Stimulated activated naive CD4-positive, alpha-beta T cell (primary cell): Measurements from ENCODE around the gene PKP4.
"Not testable (repeated sequence)": the region's sequence is repeated elsewhere in the genome, so short reads cannot be mapped to it uniquely, and the experiment has no call there.

ENCODE experiments used
- DNase-seq, 6 experiments: peaks; one replicate each; lab custom pipeline; 2025; lab: John Stamatoyannopoulos, UW

The PKP4 gene

GRCh38 chr2:158677542-158677941 is 220.8 kb downstream of the PKP4 start:
- no peak for DNase-seq

GRCh38 chr2:158681816-158682215 is 225.1 kb downstream of the PKP4 start:
- DNase-seq: no peak

DNA sequence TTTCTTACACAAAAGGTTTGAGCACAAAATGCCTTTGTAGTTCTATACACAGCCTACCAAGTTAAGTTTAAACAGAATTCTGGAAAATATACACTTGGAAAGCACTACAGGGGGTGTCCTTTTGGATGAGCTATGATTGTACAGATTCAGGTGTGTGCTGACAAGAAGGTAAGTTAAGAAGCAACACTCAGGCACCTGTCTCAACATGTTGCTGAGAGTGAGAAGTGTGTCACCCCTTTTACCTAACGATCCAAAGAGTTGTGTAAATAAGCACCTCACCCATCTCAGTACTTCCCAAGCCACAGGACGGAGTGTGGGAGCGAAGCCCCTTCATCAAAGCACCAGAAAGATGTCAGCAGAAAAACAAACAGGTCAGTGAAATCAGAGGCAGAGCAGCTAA is 228.9 kb downstream of the PKP4 start:
- DNase-seq: no peak

GRCh38 chr2:158686210-158686691 is 229.5 kb downstream of the PKP4 start:
- DNase-seq: no peak

DNA sequence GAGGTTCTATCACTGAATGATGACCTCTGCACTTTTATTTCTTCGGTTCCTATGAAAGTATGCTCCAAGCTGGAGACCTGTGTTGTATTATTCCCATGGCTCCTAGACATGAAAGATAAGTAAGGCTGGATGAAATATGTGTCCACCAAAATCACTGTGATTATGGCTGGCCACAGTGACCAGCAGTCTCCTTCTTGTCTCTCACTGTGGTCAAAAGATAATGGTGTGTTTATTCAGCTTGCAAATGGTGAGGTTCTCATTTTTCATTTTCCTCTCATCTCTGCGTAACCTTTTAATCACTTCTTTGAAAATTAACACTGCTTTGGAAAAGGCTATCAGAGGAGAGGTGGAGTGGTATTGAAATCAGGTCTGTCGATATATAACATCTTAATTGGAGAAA is 230.6 kb downstream of the PKP4 start:
- DNase-seq: no peak

DNA sequence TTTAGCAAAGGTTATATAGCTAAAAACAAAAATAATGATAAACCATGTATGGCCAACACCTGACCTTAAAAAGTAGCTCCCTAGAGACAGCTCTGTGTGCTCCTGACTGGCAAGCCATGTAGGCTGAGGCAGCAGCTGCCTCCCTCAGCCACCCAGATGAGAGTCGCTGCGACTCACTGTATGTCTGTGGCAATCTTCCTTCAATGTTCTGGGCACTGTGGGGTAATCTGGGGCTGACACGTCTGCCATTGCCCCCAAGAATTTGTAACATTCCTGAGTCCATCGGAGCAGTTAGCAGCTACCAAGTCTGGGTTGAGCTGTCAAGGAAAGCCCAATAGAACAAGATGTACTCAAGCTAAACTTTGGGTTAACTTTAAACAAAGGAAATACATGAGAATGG is 232.0 kb downstream of the PKP4 start:
- no peak for DNase-seq

- DNase-seq: no peak
These were observed 232.6 kb downstream of the PKP4 start for GRCh38 chr2:158689391-158689790.

DNA sequence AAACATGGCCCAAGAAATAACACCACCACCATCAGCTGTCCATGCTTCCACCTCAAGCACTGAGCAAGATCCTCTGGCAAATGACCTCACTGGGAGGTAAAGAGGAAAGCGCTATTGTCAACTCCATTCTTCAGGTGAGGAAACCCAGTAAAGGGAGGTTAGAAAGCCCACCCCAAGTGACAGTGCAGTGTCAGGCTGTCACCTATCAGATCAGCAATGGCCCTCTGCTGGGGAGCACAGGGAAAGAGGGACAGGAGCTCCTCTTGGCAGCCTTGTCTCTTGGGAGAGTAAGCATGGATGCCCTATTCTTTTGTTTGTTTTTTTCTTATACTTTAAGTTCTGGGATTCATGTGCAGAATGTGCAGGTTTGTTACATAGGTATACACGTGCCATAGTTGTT is 234.1 kb downstream of the PKP4 start:
- no peak for DNase-seq

DNA sequence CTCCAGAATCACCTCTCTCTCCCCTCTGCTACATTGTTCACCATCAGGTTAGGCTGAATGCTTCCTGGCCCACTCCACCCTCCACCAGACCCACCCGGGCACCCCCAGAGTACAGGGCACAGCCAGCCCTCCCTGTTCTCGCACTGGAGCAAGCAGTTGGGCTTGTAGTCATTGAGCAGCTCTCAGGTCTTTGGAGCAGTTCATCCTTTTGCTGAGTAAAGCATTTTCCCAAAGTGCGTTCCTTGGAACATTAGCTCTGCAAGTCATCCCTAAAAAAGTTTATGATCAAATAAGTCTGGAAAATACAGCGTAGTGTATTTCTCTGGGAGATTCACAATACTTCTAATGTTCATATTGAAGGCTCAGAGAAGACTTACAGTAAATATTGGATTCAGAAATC is 234.9 kb downstream of the PKP4 start:
- DNase-seq: no peak

GRCh38 chr2:158692372-158693103 is 235.8 kb downstream of the PKP4 start:
- no peak for DNase-seq

GRCh38 chr2:158693476-158693875 is 236.7 kb downstream of the PKP4 start:
- DNase-seq: no peak

DNA sequence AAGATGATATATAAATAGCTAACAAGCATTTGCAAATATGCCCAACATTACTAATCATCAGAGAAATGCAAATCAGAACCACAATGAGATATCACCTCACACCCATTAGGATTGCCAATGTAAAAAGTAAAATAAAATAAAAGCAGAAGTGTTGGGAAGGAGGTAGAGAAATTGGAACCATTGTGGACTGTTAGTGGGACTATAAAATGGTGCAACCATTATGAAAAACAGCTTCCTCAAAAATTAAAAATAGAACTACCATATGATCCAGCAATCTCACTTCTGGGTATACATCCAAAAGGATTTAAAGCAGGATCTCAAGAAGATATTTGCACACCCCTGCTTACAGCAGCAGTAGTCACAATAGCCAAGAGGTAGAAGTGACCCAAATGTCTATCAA is 238.6 kb downstream of the PKP4 start:
- DNase-seq: no peak

- not testable (repeated sequence) for DNase-seq
These were observed 239.0 kb downstream of the PKP4 start for GRCh38 chr2:158695744-158696143.

DNA sequence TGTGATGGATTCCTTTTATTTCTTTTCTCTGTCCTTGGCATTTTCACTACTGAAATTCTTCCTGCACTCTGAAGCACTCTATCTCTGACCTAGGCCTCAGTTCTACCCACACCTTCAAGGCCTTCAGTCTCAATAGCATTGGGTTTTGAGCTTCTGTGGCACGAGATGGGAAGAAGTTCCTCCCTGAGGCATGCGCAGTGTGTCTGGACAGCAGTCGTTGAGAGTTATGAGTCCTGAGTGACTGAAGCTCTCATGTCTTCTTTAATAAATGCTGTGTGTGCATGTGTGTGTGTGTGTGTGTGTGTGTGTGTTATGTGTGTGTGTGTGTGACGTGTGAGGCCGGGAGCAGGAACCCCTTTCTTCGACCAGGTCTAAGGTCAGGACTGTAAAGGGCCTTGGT is 242.6 kb downstream of the PKP4 start:
- no peak for DNase-seq

DNA sequence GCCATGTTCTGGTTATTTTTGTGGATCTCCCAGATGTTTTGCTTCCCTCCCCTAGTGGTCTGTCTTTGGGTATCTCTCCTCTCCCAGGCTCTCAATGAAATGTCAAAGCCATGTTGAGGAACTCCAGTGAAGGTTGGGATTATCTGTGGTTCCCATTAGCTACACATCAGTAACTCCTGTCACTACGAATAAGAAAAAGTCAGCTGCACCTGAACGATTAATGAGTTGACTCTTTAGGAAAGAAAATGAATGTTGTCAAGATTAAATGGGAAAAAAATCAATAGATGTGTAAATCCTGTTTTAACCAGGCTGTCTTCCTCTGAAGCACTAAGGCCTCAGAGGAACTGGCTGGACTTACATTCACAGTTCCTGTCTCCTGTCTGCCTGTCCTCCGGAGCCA is 244.3 kb downstream of the PKP4 start:
- DNase-seq: no peak

GRCh38 chr2:158702740-158703139 is 246.0 kb downstream of the PKP4 start:
- no peak for DNase-seq

DNA sequence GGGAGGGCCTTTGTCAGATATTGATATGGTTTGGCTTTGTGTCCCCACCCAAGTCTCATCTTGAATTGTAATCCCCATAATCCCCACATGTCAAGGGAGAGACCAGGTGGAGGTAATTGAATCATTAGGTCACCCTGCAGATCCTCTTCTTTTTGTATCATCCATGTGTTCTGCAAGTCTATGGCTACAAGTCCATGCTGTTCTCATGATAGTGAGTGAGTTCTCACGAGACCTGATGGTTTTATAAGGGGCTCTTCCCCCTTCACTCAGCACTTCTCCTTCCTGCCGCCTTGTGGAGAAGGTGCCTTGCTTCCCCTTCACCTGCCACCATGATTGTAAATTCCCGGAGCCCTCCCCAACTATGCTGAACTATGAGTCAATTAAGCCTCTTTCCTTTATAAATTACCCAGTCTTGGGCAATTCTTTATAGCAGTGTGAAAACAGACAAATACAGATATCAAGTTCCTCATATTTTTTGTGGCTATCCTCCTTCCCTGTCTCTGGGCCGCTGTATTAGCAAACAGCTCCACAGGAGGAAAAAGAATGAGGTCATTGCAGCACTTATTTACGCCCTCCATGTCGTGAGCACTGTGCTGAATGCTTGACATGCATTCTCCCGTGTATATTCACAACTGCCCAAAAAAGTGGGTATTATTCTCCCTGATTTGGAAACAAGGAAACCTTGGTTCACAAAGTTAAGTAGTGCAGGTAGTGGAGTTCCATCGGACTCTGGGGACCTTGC is 248.1 kb downstream of the PKP4 start:
- not testable (repeated sequence) for DNase-seq

GRCh38 chr2:158712791-158713522 is 256.2 kb downstream of the PKP4 start:
- no peak for DNase-seq

- no peak for DNase-seq
These were observed 256.9 kb downstream of the PKP4 start for GRCh38 chr2:158713523-158714138.

DNA sequence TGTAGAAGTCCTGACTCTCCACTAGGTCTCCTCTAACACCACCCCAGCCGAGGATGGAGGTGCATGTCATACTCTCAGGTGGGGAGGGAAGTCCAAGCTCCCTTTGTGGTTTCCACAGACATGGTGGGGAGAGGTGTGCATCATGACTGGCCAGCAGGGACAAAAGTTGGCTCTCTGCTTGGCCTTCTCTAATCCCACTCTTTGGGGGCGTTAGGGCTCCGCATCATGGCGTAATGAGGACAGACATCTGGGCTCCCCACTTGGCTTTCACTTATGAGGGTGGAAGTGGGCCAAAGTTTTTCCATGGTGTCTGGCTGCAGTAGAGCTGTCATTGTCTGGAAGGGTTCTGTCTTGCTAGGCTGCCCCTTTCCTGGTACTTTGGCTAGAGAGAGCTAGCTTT is 257.7 kb downstream of the PKP4 start:
- no peak for DNase-seq

DNA sequence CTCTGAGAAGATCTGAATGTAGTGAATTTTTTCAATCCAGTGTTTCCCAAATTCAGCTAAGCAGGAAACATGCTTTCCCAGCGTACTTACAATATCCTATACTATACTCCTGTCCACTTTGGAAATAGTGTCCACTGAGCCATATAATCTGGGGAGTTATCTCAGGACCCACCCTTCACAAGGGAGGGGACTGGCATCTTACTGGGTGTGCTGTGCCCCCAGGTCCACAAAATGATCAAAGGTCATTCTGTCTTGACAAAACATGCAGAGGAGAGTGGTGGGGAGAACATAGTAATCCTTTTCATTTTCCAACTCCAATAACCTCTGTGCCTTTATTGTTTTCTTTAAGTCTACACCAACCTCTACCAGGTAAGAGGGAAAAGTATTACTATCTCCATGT is 258.6 kb downstream of the PKP4 start:
- no peak for DNase-seq

DNA sequence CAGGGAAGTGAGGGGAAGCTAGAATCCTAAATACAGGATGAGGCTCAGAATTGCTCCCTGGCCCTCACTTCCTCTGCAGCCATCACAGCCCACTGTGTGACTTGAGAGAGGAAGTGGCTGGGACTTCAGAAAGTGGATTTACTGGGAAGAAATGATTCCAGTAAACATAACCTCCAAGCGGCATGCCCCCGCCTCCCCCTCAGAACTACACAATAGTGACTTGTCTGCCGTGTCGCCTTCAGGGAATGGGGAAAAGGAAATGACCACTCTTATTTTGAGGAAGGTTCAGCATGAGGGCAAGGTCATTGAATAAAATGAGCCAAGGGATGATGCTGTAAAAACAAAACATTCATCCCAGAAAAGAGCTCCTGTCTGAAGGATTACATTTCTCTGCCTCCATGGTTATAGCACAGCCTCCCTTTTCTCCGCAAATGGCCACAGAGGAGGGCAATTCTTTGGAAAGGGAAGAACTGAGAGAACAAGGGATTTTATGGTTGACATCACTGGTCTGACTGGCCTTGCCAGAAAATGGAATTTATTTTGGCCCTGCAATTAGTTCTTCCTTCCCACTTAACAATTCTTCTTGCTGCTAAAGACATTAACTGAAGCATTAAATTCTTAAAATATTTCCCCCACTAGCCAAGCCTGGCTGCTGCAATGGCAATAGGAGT is 259.5 kb downstream of the PKP4 start:
- DNase-seq: no peak
